CD4-positive, alpha-beta T cell (primary cell): ENCODE measurements around the gene ZC3H7A. TPM values are rescaled to one million over a fixed set of nuclear protein-coding genes. Genes with fewer than 3 reads are reported as not detected.
A peak's percentile ranks its signal among the peaks of the same experiment; 100 is the strongest.

Experiments
- ATAC-seq: fragments of 200-7000 bp; cut with Tn5 transposase; one replicate; pipeline ENCODE4 v1.10.0; 2022; ENCODE audit warnings: mild to moderate bottlenecking; ENCODE audit not compliant: poor library complexity
- CTCF ChIA-PET: fragments of 350-600 bp; sonication (Branson Sonifier 250); formaldehyde crosslinking; loops from one replicate; lab custom pipeline; 2021; ENCODE audit warnings: antibody characterized with exemption, inconsistent platforms; lab: Charles Lee
- POLR2A ChIA-PET: fragments of 350-600 bp; sonication (Branson Sonifier 250); formaldehyde crosslinking; loops from one replicate; lab custom pipeline; 2021; ENCODE audit warnings: antibody characterized with exemption, inconsistent platforms; lab: Charles Lee
- DNase-seq, 14 experiments: peaks; one replicate each; pipeline ENCODE4 v3.0.0-alpha.2; 2013 to 2020; ENCODE audit warnings: mixed read lengths in 2 of 14
- H3K27ac ChIP-seq, 2 donors: one replicate each; pipeline versions ENCODE4 v1.5.1 to v1.7.0; 2013; ENCODE audit warnings: low read length in 2 of 2, low read depth in 1 of 2, mild to moderate bottlenecking in 1 of 2
- H3K27me3 ChIP-seq, 2 experiments: 1 replicate in 1 of 2; 2 replicates in 1 of 2; pipeline versions ENCODE4 v1.6.1 to v1.7.0; 2013; ENCODE audit warnings: low read length in 2 of 2, control low read depth in 1 of 2, mild to moderate bottlenecking in 1 of 2, moderate library complexity in 1 of 2; ENCODE audit not compliant: insufficient read depth in 2 of 2, control insufficient read depth in 1 of 2
- H3K36me3 ChIP-seq: one replicate; pipeline ENCODE4 v1.6.1; 2013; ENCODE audit warnings: low read length, control low read depth; ENCODE audit not compliant: insufficient read depth
- H3K4me1 ChIP-seq: one replicate; pipeline ENCODE4 v1.6.1; 2013; ENCODE audit warnings: low read length, control low read depth; ENCODE audit not compliant: insufficient read depth
- H3K4me3 ChIP-seq: one replicate; pipeline ENCODE4 v1.5.1; 2013; ENCODE audit warnings: mild to moderate bottlenecking, low read length, moderate library complexity
- H3K9me3 ChIP-seq, 2 experiments: 1 replicate in 1 of 2; 2 replicates in 1 of 2; pipeline versions ENCODE4 v1.6.1 to v1.7.0; 2013; ENCODE audit warnings: low read length in 2 of 2, mild to moderate bottlenecking in 2 of 2, control low read depth in 1 of 2, moderate library complexity in 1 of 2; ENCODE audit not compliant: control insufficient read depth in 1 of 2, insufficient read depth in 1 of 2
- H3K27ac Mint-ChIP-seq: one replicate; pipeline ENCODE4 v1.8.0; 2020; ENCODE audit warnings: mixed read lengths
- H3K27me3 Mint-ChIP-seq: one replicate; pipeline ENCODE4 v1.8.0; 2021; ENCODE audit warnings: mixed read lengths
- H3K36me3 Mint-ChIP-seq: one replicate; pipeline ENCODE4 v1.8.0; 2021; ENCODE audit warnings: low read depth, mixed read lengths
- H3K4me1 Mint-ChIP-seq: one replicate; pipeline ENCODE4 v1.8.0; 2021; ENCODE audit warnings: low read depth, mixed read lengths
- H3K4me3 Mint-ChIP-seq: one replicate; pipeline ENCODE4 v1.8.0; 2020; ENCODE audit warnings: mild to moderate bottlenecking, mixed read lengths
- H3K9me3 Mint-ChIP-seq: one replicate; pipeline ENCODE4 v1.8.0; 2020; ENCODE audit warnings: mixed read lengths
- CTCF ChIP-seq: fragments of 200-600 bp; IDR thresholded peaks from one replicate; pipeline ENCODE4 v1.8.0; 2022; ENCODE audit warnings: antibody characterized with exemption, mild to moderate bottlenecking
- intact Hi-C, 2 experiments: fragments of 100-400 bp; cut with DNase I in 1 of 2; cut with micrococcal nuclease in 1 of 2; formaldehyde crosslinking; loops; one replicate each; pipeline versions ENCODE4 v1.15.1 to v1.9.0; 2023 to 2025; cut with DNase I, micrococcal nuclease
- total RNA-seq, 174 experiments: library from RNA in 2 of 174; stranded (reverse) in 2 of 174; gene quantifications; one replicate each; pipeline ENCODE4 v1.2.3 and lab custom pipeline; 2021 to 2026

Gene ZC3H7A
- total RNA-seq, 2 experiments from 2014 or later: 131 to 143 TPM

- Mint-ChIP-seq H3K9me3 (no peaks in the 10 kb centered on the region), H3K27me3 (no peaks in the 10 kb centered on the region), H3K27ac (peak overlapping the region; percentile 91), H3K4me1 (peaks cover 83% of the 10 kb centered on the region), H3K36me3 (peaks cover 55% of the 10 kb centered on the region), H3K4me3 (peak overlapping the region; percentile 96)
- Histone ChIP-seq H3K9me3 (no peaks in the 10 kb centered on the region), H3K4me1 (peaks cover 74% of the 10 kb centered on the region), H3K27ac (peak overlapping the region; percentile 86 to 88), H3K36me3 (peaks cover 1% of the 10 kb centered on the region), H3K27me3 (no peaks in the 10 kb centered on the region), H3K4me3 (peak overlapping the region; percentile 89)
- intact Hi-C loops: loop anchor here in 1 of 2 experiments (5.0 kb wide), 3 partner anchors 122 to 853 kb away; partner anchors contain the start of genes CLEC16A, DEXI, GSPT1 and SNN
- ATAC-seq (no peak), DNase-seq (no peak)
- TF ChIP-seq CTCF: no peak
- ChIA-PET POLR2A (interaction anchor here (0.7 to 6.2 kb wide), 3 partner anchors 11 to 151 kb away, joined by 3 to 168 read pairs (median 163); partner anchors contain the start of gene TXNDC11), CTCF (interaction anchor here (1.8 to 3.8 kb wide), 4 partner anchors 14 to 52 kb away, joined by 6 to 37 read pairs (median 22); partner anchors contain the start of gene TXNDC11)
These were observed 1.8 kb downstream of the ZC3H7A start for GRCh38 chr16:11794996-11795886.

GRCh38 chr16:11794447-11794846 is 2.6 kb downstream of the ZC3H7A start:
- Histone ChIP-seq H3K4me3 (no peak overlapping the region), H3K27ac (peak overlapping the region; percentile 40 to 88), H3K9me3 (no peaks in the 10 kb centered on the region), H3K4me1 (peaks cover 66% of the 10 kb centered on the region), H3K27me3 (no peaks in the 10 kb centered on the region), H3K36me3 (peaks cover 3% of the 10 kb centered on the region)
- DNase-seq (no peak), ATAC-seq (no peak)
- peaks cover 58% of the 10 kb centered on the region for H3K36me3 Mint-ChIP-seq
- ChIA-PET CTCF (interaction anchor here (1.8 kb wide), 1 partner anchor 18 kb away, joined by 6 read pairs; no protein-coding TSS in a partner anchor), POLR2A (interaction anchor here (0.7 to 4.6 kb wide), 3 partner anchors 11 to 150 kb away, joined by 3 to 163 read pairs (median 7); partner anchors contain the start of gene TXNDC11)
- no peak for TF ChIP-seq CTCF
- H3K9me3 Mint-ChIP-seq: no peaks in the 10 kb centered on the region
- peaks cover 79% of the 10 kb centered on the region for H3K4me1 Mint-ChIP-seq
- H3K27me3 Mint-ChIP-seq: no peaks in the 10 kb centered on the region
- H3K27ac Mint-ChIP-seq: peak overlapping the region; percentile 91
- H3K4me3 Mint-ChIP-seq: peak overlapping the region; percentile 96
- intact Hi-C loops: no loop called here

- POLR2A ChIA-PET: interaction anchor here (1.5 to 4.6 kb wide), 2 partner anchors 10 to 51 kb away, joined by 7 to 163 read pairs; partner anchors contain the start of gene TXNDC11
- CTCF ChIA-PET: no interaction called here
- TF ChIP-seq CTCF: no peak
- no peak for ATAC-seq
- H3K4me3 ChIP-seq: no peak overlapping the region
- peak overlapping the region; percentile 96 for H3K4me3 Mint-ChIP-seq
- intact Hi-C loops: no loop called here
- no peaks in the 10 kb centered on the region for H3K27me3 Mint-ChIP-seq
- no peaks in the 10 kb centered on the region for H3K27me3 ChIP-seq
- no peaks in the 10 kb centered on the region for H3K9me3 ChIP-seq
- peaks cover 77% of the 10 kb centered on the region for H3K4me1 Mint-ChIP-seq
- peaks cover 3% of the 10 kb centered on the region for H3K36me3 ChIP-seq
- H3K4me1 ChIP-seq: peaks cover 64% of the 10 kb centered on the region
- no peak for DNase-seq
- H3K27ac Mint-ChIP-seq: peak overlapping the region; percentile 91
- no peaks in the 10 kb centered on the region for H3K9me3 Mint-ChIP-seq
- peak overlapping the region; percentile 23 to 36 for H3K27ac ChIP-seq
- peaks cover 60% of the 10 kb centered on the region for H3K36me3 Mint-ChIP-seq
These were observed 3.2 kb downstream of the ZC3H7A start for GRCh38 chr16:11793840-11794239.
